Esophagus squamous epithelium (tissue), 4 donors: Measurements from ENCODE around the gene THOC3.
"Not testable (repeated sequence)": the region's sequence is repeated elsewhere in the genome, so short reads cannot be mapped to it uniquely, and the experiment has no call there.

Experiments
- POLR2A ChIP-seq, 4 donors: fragments of 450-650 bp; IDR thresholded peaks; one replicate each; pipeline ENCODE4 v1.6.1; 2017; ENCODE audit warnings: antibody characterized with exemption in 4 of 4, mild to moderate bottlenecking in 4 of 4, moderate library complexity in 3 of 4
- TF ChIP-seq, protein P1 (sequence below), 6 experiments: fragments of 450-650 bp in 4 of 6; fragments of 200-600 bp in 2 of 6; sonication (generic) in 2 of 6; IDR thresholded peaks; one replicate each; pipeline ENCODE4 v1.5.1; 2016 to 2019; ENCODE audit warnings: antibody characterized with exemption in 6 of 6, mild to moderate bottlenecking in 4 of 6, moderate library complexity in 4 of 6

DNA sequence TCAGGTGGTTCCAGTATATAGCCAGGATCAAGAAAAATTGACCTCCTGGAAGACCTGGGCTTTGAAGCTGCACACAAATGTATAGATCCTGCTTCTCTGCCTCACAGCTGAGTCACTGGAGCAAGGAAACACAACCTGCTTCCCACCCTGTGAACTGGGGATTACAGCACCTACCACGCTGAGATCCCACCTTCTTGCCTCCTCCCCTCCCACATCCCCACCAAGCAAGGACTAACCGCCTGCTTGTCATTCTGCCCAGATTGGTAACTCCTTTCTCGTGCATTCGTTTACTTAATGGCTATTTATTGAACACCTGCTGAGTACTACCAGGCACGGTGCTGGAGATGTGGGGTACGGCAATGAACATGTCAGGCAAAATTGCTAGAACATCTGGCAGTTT, 14.0 kb downstream of the THOC3 start:
- TF ChIP-seq, protein P1, sequence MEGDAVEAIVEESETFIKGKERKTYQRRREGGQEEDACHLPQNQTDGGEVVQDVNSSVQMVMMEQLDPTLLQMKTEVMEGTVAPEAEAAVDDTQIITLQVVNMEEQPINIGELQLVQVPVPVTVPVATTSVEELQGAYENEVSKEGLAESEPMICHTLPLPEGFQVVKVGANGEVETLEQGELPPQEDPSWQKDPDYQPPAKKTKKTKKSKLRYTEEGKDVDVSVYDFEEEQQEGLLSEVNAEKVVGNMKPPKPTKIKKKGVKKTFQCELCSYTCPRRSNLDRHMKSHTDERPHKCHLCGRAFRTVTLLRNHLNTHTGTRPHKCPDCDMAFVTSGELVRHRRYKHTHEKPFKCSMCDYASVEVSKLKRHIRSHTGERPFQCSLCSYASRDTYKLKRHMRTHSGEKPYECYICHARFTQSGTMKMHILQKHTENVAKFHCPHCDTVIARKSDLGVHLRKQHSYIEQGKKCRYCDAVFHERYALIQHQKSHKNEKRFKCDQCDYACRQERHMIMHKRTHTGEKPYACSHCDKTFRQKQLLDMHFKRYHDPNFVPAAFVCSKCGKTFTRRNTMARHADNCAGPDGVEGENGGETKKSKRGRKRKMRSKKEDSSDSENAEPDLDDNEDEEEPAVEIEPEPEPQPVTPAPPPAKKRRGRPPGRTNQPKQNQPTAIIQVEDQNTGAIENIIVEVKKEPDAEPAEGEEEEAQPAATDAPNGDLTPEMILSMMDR (IDR thresholded peaks at IDR 0.05), result not testable (repeated sequence)
- not testable (repeated sequence) for TF ChIP-seq POLR2A (IDR thresholded peaks at IDR 0.05)
